HTERT RPE-1 (cell line): ENCODE measurements around the gene APOC4.
"Not testable (repeated sequence)": the region's sequence is repeated elsewhere in the genome, so short reads cannot be mapped to it uniquely, and the experiment has no call there.

Experiments used
- in situ Hi-C: fragments of 300-500 bp; cut with MboI; formaldehyde crosslinking; loops from 4 replicates; pipeline ENCODE4 v1.14.3; 2020; ENCODE audit warnings: low sequenced_read_pairs

Gene APOC4

DNA sequence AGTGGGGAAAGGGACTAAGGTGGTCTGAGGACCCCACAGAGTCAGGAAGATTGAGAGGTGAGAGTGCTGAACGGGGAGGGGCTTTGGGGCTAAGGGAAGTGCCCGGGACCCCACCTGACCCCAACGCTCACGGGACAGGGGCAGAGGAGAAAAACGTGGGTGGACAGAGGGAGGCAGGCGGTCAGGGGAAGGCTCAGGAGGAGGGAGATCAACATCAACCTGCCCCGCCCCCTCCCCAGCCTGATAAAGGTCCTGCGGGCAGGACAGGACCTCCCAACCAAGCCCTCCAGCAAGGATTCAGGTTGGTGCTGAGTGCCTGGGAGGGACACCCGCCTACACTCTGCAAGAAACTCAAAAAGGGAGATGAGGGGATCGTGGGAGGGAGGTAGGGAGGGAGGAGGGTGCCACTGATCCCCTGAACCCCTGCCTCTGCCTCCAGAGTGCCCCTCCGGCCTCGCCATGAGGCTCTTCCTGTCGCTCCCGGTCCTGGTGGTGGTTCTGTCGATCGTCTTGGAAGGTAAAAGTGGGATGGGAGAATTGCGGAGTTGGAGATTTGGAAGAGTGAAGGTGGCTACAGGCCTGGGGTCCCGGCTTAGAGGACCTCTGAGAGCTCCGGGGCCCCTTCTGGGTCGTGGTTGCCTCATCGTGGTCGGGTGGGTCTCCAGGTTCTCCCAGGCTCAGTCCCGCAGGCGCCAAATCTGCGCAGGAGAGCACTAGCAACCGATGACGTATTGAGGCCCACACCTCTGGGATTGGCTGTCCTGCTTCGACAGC, 27.4 kb upstream of the APOC4 start, which contains the start of gene APOC1:
Gene APOC1, plus strand, starts transcription at position 176 of the 774 bp plus-strand sequence. Its CDS starts 284 bp downstream, at position 460.
- in situ Hi-C loops = not testable (repeated sequence)

DNA sequence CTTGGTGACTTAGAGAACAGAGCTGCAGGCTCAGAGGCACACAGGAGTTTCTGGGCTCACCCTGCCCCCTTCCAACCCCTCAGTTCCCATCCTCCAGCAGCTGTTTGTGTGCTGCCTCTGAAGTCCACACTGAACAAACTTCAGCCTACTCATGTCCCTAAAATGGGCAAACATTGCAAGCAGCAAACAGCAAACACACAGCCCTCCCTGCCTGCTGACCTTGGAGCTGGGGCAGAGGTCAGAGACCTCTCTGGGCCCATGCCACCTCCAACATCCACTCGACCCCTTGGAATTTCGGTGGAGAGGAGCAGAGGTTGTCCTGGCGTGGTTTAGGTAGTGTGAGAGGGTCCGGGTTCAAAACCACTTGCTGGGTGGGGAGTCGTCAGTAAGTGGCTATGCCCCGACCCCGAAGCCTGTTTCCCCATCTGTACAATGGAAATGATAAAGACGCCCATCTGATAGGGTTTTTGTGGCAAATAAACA, 17.8 kb upstream of the APOC4 start:
- in situ Hi-C loops = no loop called here

DNA sequence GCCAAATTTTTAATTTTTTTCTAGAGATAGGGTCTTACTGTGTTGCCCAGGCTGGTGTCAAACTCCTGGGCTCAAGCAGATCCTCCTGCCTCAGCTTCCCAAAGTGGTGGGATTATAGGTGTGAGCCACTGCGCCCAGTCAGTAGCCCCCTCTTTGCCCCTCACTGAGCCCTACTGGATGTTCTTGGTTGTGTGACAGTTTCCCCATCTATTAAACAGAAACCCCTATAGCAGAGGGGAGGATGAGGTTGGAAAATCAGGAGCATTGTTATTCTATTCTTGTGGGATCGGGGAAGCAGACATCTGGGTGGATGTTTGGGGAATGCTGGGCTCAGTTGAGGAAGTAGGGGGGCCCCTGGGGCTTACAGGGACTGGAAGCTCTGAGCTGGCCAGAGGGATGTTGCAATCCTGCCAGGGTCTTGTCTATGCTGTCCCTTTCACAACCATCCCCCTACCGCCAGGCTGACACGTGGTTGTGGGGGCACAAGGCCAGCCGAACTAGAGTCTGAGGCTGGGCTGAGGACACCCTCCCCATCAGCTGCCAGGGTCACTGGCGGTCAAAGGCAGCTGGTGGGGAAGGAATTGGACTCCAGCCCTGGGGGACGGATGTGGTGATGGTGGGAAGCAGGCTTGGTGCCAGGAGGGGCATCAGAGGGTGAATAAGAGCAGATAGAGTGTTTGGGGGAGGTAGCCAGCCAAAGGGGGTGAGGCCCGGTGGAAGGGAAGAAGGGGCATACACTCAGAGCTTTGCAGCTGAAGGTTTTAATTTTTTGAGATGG, 16.7 kb upstream of the APOC4 start:
- in situ Hi-C loops = no loop called here

DNA sequence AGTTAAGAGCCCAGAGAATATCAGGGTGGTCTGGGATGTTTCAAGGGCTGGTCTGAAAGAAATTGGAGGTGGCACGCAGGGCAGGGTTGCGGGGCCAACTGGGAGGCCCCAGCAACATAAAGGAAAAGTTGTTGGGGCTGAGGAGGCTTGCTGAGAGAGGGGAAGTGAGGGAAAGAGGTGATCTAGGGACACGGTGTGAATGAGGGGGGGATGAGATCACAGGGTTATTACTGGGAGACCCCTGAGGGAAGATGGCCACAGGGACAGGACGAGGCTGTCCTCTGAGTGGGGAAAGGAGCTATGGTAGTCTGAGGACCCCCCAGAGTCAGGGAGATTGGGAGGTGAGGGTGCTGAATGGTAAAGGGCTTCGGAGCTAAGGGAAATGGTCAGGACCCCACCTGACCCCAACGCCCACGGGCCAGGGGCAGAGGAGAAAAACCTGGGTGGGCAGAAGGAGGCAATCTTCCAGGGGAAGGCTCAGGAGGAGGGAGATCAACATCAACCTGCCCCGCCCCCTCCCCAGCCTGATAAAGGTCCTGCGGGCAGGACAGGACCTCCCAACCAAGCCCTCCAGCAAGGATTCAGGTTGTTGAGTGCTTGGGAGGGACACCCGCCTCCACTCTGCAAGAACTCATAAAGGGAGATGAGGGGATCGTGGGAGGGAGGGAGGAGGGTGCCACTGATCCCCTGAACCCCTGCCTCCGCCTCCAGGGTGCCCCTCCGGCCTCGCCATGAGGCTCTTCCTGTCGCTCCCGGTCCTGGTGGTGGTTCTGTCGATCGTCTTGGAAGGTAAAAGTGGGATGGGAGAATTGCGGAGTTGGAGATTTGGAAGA, 15.6 kb upstream of the APOC4 start:
- in situ Hi-C loops = not testable (repeated sequence)

DNA sequence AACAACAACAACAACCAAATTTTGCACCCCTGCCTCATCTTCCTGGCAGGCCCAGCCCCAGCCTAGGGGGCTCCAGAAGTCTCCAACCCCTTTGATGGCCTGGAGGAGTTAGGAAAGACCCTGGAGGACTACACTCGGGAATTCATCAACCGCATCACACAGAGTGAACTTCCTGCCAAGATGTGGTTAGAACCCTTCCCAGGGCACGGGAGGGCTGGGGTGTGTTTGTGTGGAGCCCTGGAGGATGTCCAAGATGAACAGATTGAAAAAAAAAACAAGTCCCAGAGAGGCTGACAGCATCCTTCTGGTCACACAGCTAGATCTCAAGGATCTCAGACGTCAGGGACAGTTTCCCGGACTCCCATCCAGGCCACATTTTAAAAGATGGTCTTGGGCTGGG, 14.3 kb upstream of the APOC4 start:
- in situ Hi-C loops = no loop called here

DNA sequence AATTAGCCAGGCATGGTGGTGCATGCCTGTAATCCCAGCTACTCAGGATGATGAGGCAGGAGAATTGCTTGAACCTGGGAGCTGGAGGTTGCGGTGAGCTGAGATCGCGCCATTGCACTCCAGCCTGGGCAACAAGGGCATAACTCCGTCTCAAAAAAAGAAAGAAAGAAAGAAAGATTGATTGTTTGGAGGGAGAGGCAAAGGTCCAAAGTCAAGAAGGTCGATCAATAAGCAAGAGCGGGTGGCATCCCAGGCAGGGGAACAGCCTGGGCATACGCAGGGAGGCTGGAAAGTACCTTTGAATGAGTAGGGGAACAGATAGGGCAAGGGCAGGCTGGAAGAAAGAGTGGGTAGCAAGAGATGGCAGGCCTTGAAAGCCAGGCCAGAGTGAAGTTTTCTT, 11.9 kb upstream of the APOC4 start:
- in situ Hi-C loops = no loop called here

DNA sequence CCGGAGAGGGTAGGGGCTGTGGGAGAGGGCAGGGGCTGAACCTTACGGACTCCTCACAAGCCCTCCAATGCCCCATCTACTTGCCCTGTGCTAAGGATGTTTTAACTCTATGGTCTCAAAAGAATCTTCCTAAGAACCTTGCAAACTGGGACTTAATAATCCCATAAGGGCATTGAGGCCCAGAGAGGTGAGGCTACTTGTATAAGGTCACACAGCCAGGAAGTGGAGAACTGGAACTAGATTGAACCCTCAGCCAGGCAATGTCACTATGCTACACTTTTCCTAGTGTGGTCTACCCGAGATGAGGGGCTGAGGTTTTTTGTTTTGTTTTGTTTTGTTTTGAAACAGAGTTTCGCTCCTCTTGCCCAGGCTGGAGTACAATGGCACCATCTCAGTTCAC, 10.5 kb upstream of the APOC4 start:
- in situ Hi-C loops = no loop called here

DNA sequence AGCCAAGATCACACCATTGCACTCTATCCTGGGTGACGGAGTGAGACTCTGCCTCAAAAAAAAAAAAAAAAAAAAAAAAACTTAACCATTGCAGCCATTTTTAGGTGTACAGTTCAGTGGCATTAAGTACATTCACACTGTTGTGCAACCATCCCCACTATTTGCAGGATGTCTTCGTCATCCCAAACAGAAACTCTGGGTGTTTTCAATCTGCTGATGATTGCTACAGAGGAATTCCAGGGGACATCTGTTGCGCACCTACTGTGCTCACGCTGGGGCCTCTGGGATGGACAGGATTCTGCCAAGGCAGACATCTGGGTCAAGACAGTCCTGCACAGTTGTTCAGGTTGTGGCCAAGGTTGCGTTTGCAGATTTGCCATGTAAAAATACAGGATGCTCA, 2.4 kb upstream of the APOC4 start:
- in situ Hi-C loops = no loop called here

DNA sequence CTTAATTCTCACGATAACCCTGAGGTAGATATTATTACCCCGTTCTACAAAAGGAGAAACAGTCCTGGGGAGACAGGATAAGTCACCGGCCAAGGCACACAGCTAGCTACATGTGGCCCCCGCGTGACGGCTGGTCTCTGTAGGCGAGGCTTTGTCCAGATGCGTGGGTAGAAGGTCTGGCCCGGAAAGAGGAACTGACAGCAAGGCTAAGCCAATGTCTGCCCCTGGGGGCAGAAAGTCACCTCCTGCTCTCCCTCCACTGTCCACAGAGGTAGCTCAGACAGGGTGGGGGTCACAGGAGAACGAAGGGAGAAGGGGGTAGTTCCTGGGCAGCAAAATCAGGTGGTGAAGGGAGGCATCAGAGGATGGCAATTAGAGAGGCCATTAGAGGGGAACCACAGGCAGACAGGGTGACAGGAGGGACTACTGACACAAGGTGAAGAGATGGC, 1.8 kb downstream of the APOC4 start:
- in situ Hi-C loops = no loop called here

DNA sequence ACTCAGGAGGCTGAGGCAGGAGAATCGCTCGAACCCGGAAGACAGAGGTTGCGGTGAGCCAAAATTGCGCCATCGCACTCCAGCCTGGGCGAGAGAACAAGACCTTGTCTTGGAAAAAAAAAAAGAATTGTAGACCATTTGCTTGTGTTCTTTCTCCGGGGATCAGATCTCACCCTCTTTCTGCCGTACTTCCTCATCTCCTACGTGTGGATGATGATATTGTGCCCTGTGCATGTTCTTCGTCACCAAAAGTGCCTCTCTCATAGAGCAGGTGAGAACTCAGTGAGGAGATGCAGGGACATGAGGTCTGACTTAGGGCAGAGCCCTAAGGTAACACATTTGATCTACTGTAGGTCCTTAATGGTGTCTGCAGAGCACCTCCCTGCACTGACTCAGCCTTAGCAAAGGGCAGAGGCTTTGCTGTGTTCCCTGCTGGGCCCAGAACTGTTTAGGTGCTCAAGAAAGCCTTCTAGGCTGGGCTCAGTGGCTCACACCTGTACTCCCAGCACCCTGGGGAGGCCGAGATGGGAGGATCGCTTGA, 5.1 kb downstream of the APOC4 start:
- in situ Hi-C loops = no loop called here

DNA sequence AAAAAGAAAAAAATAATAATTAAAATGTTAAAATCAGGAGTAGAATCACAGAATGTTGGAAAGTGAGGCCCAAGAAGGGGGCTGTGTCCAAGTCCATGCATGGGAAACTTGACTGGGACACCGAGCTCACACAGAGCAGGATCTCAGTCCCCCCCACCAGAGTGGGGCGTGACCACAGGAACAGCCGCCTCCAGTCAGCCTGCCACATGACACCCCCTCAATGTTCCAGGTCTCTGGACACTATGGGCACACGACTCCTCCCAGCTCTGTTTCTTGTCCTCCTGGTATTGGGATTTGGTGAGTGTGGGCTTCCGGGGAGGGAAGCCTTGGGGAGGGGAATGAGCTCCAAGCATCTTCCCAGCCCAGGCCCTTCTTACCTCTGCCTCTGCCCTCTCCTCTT, 6.2 kb downstream of the APOC4 start:
- in situ Hi-C loops = no loop called here

DNA sequence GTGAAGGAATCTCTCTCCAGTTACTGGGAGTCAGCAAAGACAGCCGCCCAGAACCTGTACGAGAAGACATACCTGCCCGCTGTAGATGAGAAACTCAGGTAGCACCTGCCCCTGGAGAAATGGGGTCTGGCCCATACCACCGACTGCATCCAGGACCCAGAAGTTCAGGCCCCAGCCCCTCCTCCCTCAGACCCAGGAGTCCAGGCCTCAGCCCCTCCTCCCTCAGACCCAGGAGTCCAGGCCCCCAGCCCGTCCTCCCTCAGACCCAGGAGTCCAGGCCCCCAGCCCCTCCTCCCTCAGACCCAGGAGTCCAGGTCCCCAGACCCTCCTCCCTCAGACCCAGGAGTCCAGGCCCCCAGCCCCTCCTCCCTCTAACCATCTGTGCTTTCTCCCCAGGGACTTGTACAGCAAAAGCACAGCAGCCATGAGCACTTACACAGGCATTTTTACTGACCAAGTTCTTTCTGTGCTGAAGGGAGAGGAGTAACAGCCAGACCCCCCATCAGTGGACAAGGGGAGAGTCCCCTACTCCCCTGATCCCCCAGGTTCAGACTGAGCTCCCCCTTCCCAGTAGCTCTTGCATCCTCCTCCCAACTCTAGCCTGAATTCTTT, 6.8 kb downstream of the APOC4 start:
- in situ Hi-C loops = no loop called here

DNA sequence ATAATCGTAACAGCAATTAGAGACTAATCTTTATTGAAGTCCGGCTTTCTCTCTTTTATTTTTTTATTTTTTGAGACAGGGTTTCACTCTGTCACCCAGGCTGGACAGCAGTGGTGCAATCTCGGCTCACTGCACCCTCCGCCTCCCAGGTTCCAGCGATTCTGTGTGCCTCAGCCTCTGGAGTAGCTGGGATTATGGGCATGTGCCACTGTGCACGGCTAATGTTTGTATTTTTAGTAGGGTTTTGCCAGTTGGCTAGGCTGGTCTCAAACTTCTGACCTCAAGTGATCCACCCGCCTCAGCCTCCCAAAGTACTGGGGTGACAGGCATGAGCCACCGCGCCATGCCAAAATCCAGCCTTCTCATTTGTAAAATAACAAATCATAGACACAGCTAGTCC, 7.5 kb downstream of the APOC4 start:
- in situ Hi-C loops = no loop called here

DNA sequence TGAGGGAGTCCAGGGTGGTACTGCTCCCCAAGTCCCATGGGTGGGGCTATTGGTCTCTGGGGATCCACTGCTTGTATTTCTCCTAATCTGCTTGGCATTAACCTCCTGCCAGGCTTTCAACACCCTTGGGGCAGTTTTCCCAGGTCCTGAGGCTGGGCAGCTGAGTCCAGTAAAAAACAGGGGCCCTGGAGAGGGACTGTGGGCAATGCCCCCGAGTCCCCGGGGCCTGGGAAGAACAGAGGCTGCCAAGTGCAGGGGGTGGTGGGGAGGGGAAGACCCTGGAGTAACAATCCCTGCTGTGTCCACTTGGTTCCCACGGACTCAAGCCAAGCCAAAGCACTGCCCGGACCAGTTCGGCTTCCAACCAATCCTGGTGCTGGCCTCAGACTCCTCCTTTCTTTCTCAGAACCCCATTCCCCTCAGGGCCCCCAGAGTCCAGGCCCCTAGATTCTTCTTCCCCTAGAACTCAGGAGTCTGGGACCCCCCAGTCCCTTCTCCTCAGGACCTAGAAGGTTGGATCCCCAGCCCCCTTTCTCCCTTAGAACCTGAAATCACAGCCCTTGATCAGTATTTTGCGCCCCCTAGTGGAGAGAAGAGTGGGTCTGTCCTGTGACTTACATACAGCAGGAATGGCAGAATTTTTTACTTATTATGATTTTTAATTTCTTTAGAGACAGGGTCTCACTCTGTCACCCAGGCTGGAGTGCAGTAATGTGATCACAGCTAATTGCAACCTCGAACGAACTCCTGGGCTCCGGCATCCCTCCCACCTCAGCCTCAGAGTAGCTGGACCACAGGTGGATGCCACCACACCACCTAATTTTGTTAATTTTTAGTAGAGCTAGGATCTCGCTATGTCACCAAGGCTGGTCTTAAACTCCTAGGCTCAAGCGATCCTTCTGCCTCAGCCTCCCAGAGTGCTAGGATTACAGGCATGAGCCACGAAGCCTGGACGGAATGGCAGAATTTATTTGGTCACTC, 9.4 kb downstream of the APOC4 start:
- in situ Hi-C loops = no loop called here

DNA sequence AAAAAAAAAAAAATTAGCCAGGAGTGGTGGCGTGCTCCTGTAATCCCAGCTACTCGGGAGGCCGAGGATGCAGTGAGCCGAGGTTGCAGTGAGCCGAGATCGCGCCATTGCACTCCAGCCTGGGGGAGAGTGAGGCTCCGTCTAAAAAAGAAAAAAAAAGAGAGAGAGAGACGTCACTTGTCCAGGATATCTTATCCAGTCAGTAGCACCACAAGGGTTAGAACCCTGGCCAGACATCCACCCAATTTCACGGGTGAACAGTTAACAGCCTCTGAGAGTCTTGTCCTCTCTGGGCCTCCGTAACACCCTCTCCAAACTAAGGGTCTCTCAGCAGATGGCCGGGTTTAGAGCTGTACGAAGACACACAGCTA, 12.2 kb downstream of the APOC4 start:
- in situ Hi-C loops = no loop called here

DNA sequence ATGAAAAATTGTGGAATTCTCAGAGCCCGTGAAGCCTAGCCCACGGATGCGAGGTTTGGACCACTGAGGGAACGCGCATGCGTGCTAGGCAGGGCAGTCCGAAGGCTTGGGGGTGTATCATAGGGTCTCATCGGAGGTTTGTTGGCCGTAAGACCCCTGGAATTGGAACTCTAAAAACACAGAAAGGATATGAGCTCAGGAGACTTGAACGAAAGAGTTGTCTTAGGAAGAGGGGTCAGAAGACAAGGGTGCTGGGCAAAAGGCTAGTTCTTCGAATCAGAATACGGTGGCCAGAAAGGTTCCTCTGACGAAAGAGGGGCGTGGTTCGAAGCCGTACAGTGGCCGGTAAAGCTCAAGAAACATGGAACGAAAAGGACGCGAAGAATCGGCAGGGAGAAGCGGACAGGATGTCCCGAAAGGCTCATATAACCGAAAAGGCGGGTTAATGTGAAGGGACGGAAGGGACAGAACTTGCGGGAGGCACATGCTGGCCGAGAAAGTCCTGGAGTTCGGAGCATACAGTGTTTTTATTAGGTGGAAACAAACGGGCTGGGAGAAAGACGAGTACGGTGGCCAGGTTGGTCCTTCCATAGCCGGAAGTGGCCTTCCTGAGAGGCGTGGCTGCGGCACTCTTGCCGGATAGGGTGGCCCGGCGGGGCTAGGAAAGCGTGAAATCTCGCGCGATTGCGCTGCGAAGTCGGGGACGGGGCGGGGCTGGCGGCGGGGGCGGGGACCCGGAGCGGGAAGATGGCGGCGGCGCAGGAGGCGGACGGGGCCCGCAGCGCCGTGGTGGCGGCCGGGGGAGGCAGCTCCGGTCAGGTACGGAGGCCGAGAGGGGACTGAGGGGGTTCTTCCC, 12.8 kb downstream of the APOC4 start, which contains the start of gene CLPTM1:
Gene CLPTM1, plus strand, starts transcription at position 732 of the 856 bp plus-strand sequence. Its CDS starts 16 bp downstream, at position 748.
- in situ Hi-C loops = no loop called here

DNA sequence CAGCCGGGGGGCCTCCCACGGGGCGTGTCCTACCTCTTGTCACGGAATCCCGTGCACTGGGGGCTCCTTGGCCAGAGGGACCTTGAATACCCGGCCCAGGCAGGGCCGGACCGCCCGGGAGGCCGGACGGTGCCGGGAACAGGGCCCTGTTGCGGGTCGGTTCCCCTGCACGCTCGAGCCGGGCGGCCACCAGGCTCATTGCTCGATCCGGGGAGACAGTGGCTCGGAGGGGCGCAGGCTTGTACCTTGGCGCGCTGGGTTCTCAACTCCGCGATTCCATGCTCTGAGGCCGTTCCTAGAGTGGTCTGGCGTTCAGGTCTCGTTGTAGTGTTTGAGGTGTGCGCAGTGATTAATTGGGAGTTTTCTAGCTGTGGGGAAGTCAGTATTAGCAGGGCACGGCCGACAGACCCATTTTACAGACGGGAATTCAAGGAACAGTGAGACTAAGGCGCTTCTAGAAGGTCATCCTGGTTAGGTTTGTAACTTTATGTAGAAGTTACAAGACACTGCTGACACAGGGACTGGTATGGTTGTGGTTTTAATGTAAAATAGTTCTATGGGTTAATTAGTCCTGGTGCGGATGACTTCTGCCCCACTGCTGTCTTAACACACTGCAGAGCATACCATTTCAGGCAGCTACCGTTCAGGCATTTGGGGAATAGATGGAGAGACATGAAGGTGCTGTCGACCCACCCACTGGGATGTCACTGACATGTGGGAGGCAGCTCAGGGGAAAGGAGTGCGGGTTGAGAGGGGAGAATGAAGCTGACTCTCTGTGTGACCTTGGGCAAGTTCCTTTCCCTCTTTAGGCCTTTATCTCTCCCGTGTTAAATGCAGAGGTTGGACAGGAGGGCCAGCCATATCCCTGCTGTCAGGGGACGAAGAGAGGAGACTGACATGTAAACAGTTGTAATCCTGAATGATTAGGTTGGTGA, 13.7 kb downstream of the APOC4 start:
- in situ Hi-C loops = no loop called here
